ENCODE results near the gene ENOPH1.

DNA sequence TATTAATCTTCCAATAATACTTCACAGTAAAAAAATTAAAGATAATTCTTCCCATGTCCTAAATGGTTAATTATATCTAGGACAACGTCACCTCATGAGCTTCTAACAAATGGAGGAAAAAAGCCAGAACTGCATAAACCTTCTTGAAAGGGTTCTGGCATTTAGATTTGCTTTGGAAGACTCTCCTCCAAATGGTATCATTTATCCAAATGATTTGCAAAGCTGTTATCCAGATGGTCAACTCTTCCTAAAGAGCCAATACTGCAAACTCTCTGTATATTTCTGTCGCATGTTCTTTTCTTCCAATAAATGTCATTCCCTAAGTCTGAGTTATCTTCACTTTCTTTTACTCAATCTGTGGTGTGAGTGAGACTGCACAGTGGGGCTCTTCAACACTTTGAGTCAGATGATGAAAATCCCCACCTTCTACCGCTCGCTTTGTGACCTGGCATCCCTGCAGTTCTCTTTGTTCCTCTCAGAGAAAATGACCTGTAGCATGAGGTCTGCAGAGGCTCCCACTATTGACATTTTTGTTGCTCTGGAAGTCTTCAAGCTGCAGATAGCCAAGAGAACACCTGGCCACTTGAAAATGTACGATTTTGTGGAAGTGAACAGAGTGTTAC is 78.5 kb downstream of the ENOPH1 start:
- TF ChIP-seq POLR2A (IDR thresholded peaks at IDR 0.05; ENCODE audit: low read length) (no peak), GATA1 (IDR thresholded peaks at IDR 0.05; ENCODE audit: low read depth, low read length) (no peak)
